ENCODE data around the gene PAX8.
"Not testable (repeated sequence)": the region's sequence is repeated elsewhere in the genome, so short reads cannot be mapped to it uniquely, and the experiment has no call there.

Gene PAX8

GRCh38 chr2:113278742-113279139 lies at the start of gene PAX8:
TSS of gene PAX8 (minus strand) at chr2:113278921. CDS start at chr2:113278394, 527 bp downstream.
- no peak for DNase-seq

GRCh38 chr2:113328043-113328442 lies 49.3 kb upstream of the PAX8 start:
- DNase-seq = no peak

- not testable (repeated sequence) for DNase-seq
Observed at GRCh38 chr2:113325161-113325731, 46.5 kb upstream of the PAX8 start.

- DNase-seq = no peak
Observed at GRCh38 chr2:113324684-113325160, 46.0 kb upstream of the PAX8 start.

- not testable (repeated sequence) for DNase-seq
Observed at GRCh38 chr2:113323129-113323528, 44.4 kb upstream of the PAX8 start.

- DNase-seq = not testable (repeated sequence)
Observed at GRCh38 chr2:113320106-113320505, 41.4 kb upstream of the PAX8 start.

GRCh38 chr2:113318941-113319340 lies 40.2 kb upstream of the PAX8 start:
- DNase-seq = not testable (repeated sequence)

GRCh38 chr2:113316085-113316484 lies 37.4 kb upstream of the PAX8 start:
- DNase-seq = no peak

- DNase-seq = not testable (repeated sequence)
Observed at GRCh38 chr2:113314663-113315062, 35.9 kb upstream of the PAX8 start.

- not testable (repeated sequence) for DNase-seq
Observed at GRCh38 chr2:113314176-113314575, 35.5 kb upstream of the PAX8 start.

- DNase-seq = not testable (repeated sequence)
Observed at GRCh38 chr2:113311781-113312180, 33.1 kb upstream of the PAX8 start.

- not testable (repeated sequence) for DNase-seq
Observed at GRCh38 chr2:113311191-113311590, 32.5 kb upstream of the PAX8 start.

GRCh38 chr2:113309655-113310387 lies 31.1 kb upstream of the PAX8 start:
- peak; percentile 66 for DNase-seq

GRCh38 chr2:113308784-113309183 lies 30.1 kb upstream of the PAX8 start:
- not testable (repeated sequence) for DNase-seq

GRCh38 chr2:113306207-113306606 lies 27.5 kb upstream of the PAX8 start:
- not testable (repeated sequence) for DNase-seq

- DNase-seq = not testable (repeated sequence)
Observed at GRCh38 chr2:113305749-113306148, 27.0 kb upstream of the PAX8 start.

GRCh38 chr2:113305146-113305545 lies 26.4 kb upstream of the PAX8 start:
- DNase-seq = no peak

GRCh38 chr2:113304702-113305101 lies 26.0 kb upstream of the PAX8 start:
- DNase-seq = no peak

GRCh38 chr2:113302216-113302980 lies 23.7 kb upstream of the PAX8 start:
- not testable (repeated sequence) for DNase-seq

GRCh38 chr2:113300281-113300680 lies 21.6 kb upstream of the PAX8 start:
- no peak for DNase-seq

- no peak for DNase-seq
Observed at GRCh38 chr2:113298176-113298575, 19.5 kb upstream of the PAX8 start.

- DNase-seq = peak; percentile 22
Observed at GRCh38 chr2:113297590-113297989, 18.9 kb upstream of the PAX8 start.

- no peak for DNase-seq
Observed at GRCh38 chr2:113291191-113291590, 12.5 kb upstream of the PAX8 start.

Data from MV-4-11 (cell line).